ENCODE results near the gene RBM12. TPM values are rescaled to one million over a fixed set of nuclear protein-coding genes. Genes with fewer than 3 reads are reported as not detected.

RBM12 gene
- total RNA-seq, 4 donors from 2014 or later = 24.7 to 33.8 (median 29.3) TPM

- no peak overlapping the region for H3K27ac ChIP-seq
- H3K4me1 ChIP-seq = peaks cover 2 to 28% (median 13%) of the 10 kb centered on the region in 4 donors
- H3K36me3 ChIP-seq = peaks cover 0 to 72% (median 36%) of the 10 kb centered on the region in 4 donors
- H3K27me3 ChIP-seq = no peaks in the 10 kb centered on the region
- DNase-seq = no peak
- 86% methylated on average over 5 of the region's 5 CpGs for WGBS, 2 donors (ENCODE audit: low coverage in 1 of 2)
- in situ Hi-C loops (cut with MboI; ENCODE audit: low pct_ligation_motif_present in 1 of 4, low pct_unique_long_range_greater_than_20kb in 1 of 4, low sequenced_read_pairs in 3 of 4) (loop anchor here in 2 of 4 donors (25.0 kb wide), 1 partner anchor 183 kb away; no protein-coding TSS in a partner anchor), intact Hi-C loops (cut with DNase I; ENCODE audit: low total_unique reads) (loop anchor here (5.0 kb wide), 1 partner anchor 68 kb away; the partner anchor contains the start of gene PHF20)
- TF ChIP-seq POLR2AphosphoS5 (IDR thresholded peaks at IDR 0.05) (peak in 1 of 3 donors; percentile 34), CTCF (IDR thresholded peaks at IDR 0.05) (no peak)
- H3K9me3 ChIP-seq = no peaks in the 10 kb centered on the region
- no peak overlapping the region for H3K4me3 ChIP-seq
These were observed 40.0 kb upstream of the RBM12 start for GRCh38 chr20:35704514-35705261.

- peaks cover 0 to 58% (median 29%) of the 10 kb centered on the region in 4 donors for H3K36me3 ChIP-seq
- H3K27me3 ChIP-seq = no peaks in the 10 kb centered on the region
- 65 to 66% methylated on average over 4 of the region's 4 CpGs for WGBS, 2 donors (ENCODE audit: low coverage in 1 of 2)
- no peak overlapping the region for H3K4me3 ChIP-seq
- no peak overlapping the region for H3K27ac ChIP-seq
- DNase-seq = no peak
- H3K9me3 ChIP-seq = no peaks in the 10 kb centered on the region
- intact Hi-C loops (cut with DNase I; ENCODE audit: low total_unique reads) (loop anchor here (5.0 kb wide), 1 partner anchor 69 kb away; the partner anchor contains the start of gene PHF20), in situ Hi-C loops (cut with MboI; ENCODE audit: low pct_ligation_motif_present in 1 of 4, low pct_unique_long_range_greater_than_20kb in 1 of 4, low sequenced_read_pairs in 3 of 4) (loop anchor here in 2 of 4 donors (25.0 kb wide), 1 partner anchor 184 kb away; no protein-coding TSS in a partner anchor)
- no peak for TF ChIP-seq CTCF (IDR thresholded peaks at IDR 0.05)
- no peak for TF ChIP-seq EP300 (IDR thresholded peaks at IDR 0.05; ENCODE audit: low read depth)
- no peak for TF ChIP-seq POLR2AphosphoS5 (IDR thresholded peaks at IDR 0.05)
- TF ChIP-seq POLR2A (IDR thresholded peaks at IDR 0.05) = no peak
- peaks cover 0 to 22% (median 15%) of the 10 kb centered on the region in 4 donors for H3K4me1 ChIP-seq
These were observed 38.4 kb upstream of the RBM12 start for GRCh38 chr20:35702824-35703695.

- H3K27ac ChIP-seq = no peak overlapping the region
- DNase-seq = no peak
These were observed 37.5 kb upstream of the RBM12 start for GRCh38 chr20:35702051-35702823.

GRCh38 chr20:35700625-35701148 is 36.0 kb upstream of the RBM12 start:
- TF ChIP-seq CTCF (IDR thresholded peaks at IDR 0.05) = no peak
- peak in 1 of 3 donors; percentile 35 for TF ChIP-seq POLR2AphosphoS5 (IDR thresholded peaks at IDR 0.05)
- intact Hi-C loops (cut with DNase I; ENCODE audit: low total_unique reads) = loop anchor here (5.0 kb wide), 1 partner anchor 72 kb away; the partner anchor contains the start of gene PHF20
- in situ Hi-C loops (cut with MboI; ENCODE audit: low pct_ligation_motif_present in 1 of 4, low pct_unique_long_range_greater_than_20kb in 1 of 4, low sequenced_read_pairs in 3 of 4) = loop anchor here in 2 of 4 donors (25.0 kb wide), 1 partner anchor 187 kb away; no protein-coding TSS in a partner anchor
- peaks cover 0 to 32% (median 19%) of the 10 kb centered on the region in 4 donors for H3K4me1 ChIP-seq
- H3K36me3 ChIP-seq = peaks cover 0 to 39% (median 18%) of the 10 kb centered on the region in 4 donors
- peak overlapping the region in 3 of 4 donors; percentile 91 to 95 (median 92) for H3K27ac ChIP-seq
- H3K9me3 ChIP-seq = no peaks in the 10 kb centered on the region
- WGBS, 2 donors (ENCODE audit: low coverage in 1 of 2) = 92 to 98% methylated on average over 7 of the region's 7 CpGs
- no peaks in the 10 kb centered on the region for H3K27me3 ChIP-seq
- H3K4me3 ChIP-seq = no peak overlapping the region
- no peak for DNase-seq

More at GRCh38 chr20:35702051-35702823, 37.5 kb upstream of the RBM12 start:
- no peaks in the 10 kb centered on the region for H3K27me3 ChIP-seq
- TF ChIP-seq POLR2AphosphoS5 (IDR thresholded peaks at IDR 0.05) (peak in 1 of 3 donors; percentile 19), EP300 (IDR thresholded peaks at IDR 0.05; ENCODE audit: low read depth) (no peak), POLR2A (IDR thresholded peaks at IDR 0.05) (peak; percentile 8)
- intact Hi-C loops (cut with DNase I; ENCODE audit: low total_unique reads) = loop anchor here (5.0 kb wide), 1 partner anchor 70 kb away; the partner anchor contains the start of gene PHF20
- no peak overlapping the region for H3K4me3 ChIP-seq
- H3K9me3 ChIP-seq = no peaks in the 10 kb centered on the region
- in situ Hi-C loops (cut with MboI; ENCODE audit: low pct_ligation_motif_present in 1 of 4, low pct_unique_long_range_greater_than_20kb in 1 of 4, low sequenced_read_pairs in 3 of 4) = loop anchor here in 2 of 4 donors (25.0 kb wide), 1 partner anchor 185 kb away; no protein-coding TSS in a partner anchor
- peaks cover 0 to 50% (median 27%) of the 10 kb centered on the region in 4 donors for H3K36me3 ChIP-seq
- peaks cover 0 to 31% (median 19%) of the 10 kb centered on the region in 4 donors for H3K4me1 ChIP-seq
- 70 to 84% methylated on average over 6 to 12 of the region's 12 CpGs for WGBS, 2 donors (ENCODE audit: low coverage in 1 of 2)

Measured in transverse colon (tissue), 4 donors.